SK-N-DZ (cell line): ENCODE measurements around the gene GALNTL6.
A peak's percentile ranks its signal among the peaks of the same experiment; 100 is the strongest.
"Not testable (repeated sequence)": the region's sequence is repeated elsewhere in the genome, so short reads cannot be mapped to it uniquely, and the experiment has no call there.

ENCODE experiments used
- DNase-seq: peaks from one replicate; pipeline ENCODE4 v3.0.0-alpha.2; 2015; ENCODE audit warnings: low spot score

The GALNTL6 gene

DNA sequence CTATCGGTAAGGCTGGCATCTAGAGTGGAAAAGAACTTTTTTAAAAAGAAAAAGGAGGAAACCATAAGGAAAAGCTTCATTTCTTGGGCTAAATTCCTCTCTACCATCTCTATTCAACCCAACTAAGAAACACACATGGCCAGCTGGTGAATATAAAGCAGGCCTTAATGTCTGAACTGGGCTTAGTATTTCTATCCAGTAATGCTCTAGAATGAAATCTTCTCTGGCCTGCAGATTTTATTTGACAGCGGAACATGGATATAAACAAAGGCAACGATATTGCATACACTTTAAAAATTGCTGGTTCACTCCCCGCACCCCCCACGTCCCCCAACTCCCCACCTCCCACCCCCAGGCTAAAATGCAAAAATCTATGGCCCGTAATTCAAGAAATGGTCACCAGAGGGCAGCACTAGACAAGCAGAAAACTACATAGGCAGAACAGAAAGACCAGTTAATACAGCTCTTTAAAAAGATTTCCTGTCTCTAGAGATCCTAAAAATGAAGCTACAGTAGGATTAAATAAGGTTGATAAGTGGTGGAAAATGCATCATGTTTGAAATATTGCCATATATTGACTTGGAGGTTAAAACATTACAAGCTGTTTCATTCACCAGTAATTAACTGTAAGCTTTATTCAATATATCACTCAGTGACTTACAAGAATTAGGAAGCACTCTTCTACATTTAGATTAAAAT lies 1200.2 kb downstream of the GALNTL6 start:
- DNase-seq, result peak; percentile 51

GRCh38 chr4:173014113-173014558 lies 1200.9 kb downstream of the GALNTL6 start:
- DNase-seq, result peak; percentile 53

- no peak for DNase-seq
These were observed 1201.6 kb downstream of the GALNTL6 start for GRCh38 chr4:173014836-173015235.

GRCh38 chr4:173017802-173018201 lies 1204.6 kb downstream of the GALNTL6 start:
- DNase-seq, result no peak

DNA sequence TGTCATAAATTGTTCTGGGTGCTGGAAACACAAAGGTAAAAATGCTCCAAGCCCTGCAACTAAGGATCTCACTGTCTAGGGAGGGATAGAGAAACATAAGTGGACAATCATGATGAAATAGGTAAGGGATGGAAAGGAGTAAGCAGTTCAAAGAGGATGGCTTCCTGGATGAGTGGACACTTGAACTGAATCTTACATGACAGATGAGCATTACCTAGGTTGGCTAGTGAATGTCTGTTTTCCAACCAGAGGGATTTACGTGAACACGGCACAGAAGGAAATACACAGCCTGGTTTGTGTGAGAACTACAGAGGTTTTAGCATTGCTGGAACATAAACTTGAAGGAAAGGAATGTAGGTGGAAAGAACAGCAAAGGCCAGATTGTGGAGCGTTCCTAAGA lies 1205.2 kb downstream of the GALNTL6 start:
- DNase-seq, result no peak

DNA sequence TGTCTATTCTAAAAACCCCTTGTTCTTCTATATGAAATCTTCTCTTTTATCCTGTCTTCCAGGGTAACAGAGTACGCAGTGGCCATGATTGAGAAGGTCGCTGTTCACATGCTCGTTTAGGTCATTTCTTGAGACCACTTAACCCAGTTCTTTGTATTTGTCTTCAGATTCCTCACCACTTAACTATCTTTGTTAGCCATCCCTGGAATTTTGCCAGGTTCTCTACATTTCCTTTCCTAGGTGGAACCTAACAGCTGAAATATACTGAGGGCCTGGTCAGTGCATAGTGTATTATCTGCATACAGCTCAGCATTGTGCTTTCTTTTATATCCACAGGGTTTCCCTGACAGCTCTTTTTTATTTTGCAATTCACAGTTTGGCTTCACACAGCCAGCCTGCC lies 1206.5 kb downstream of the GALNTL6 start:
- no peak for DNase-seq

- DNase-seq, result not testable (repeated sequence)
These were observed 1208.8 kb downstream of the GALNTL6 start for GRCh38 chr4:173021746-173022573.

DNA sequence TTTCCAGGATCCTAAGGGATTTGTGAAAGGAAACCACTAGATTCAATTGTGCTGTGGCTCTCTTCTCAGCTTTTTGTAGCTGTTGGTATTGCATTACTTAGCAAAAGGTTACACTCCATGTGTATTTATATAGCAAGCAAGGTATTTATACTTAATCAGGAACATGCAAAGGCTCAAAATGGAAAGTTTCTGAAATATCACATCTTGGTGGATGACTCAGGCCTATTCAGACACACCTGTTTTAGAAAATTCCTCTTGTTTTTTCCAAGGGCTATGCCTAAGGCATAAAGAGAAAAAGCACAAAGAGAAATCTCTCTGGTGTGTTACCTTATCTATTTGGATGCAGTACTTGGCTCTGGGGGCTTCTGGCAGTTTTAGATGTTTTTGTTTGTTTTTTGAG lies 1211.0 kb downstream of the GALNTL6 start:
- DNase-seq, result no peak

- peak; percentile 71 for DNase-seq
These were observed 1211.9 kb downstream of the GALNTL6 start for GRCh38 chr4:173025131-173025530.

DNA sequence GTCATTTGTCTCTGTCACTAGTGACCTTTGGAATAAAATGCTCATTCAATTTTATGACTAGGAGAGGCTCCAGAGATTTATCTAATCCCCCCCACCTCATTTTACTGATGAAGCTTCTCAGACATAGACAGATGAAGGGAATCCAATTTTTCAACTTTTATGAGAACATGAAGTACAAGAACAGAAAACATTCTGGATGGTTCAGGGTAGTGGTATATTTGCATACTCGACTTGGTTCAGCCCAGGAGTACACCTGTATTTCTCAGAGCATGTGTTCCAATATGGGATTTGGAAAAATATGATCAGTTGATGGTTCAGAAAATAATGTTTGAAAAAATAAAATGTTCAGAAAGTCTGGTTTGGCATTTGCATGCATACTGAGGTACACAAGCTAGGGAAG lies 1224.0 kb downstream of the GALNTL6 start:
- DNase-seq, result no peak

GRCh38 chr4:173038192-173038896 lies 1225.1 kb downstream of the GALNTL6 start:
- DNase-seq, result no peak

GRCh38 chr4:173039617-173040577 lies 1226.7 kb downstream of the GALNTL6 start:
- DNase-seq, result no peak

- DNase-seq, result no peak
These were observed 1228.3 kb downstream of the GALNTL6 start for GRCh38 chr4:173041482-173041881.

DNA sequence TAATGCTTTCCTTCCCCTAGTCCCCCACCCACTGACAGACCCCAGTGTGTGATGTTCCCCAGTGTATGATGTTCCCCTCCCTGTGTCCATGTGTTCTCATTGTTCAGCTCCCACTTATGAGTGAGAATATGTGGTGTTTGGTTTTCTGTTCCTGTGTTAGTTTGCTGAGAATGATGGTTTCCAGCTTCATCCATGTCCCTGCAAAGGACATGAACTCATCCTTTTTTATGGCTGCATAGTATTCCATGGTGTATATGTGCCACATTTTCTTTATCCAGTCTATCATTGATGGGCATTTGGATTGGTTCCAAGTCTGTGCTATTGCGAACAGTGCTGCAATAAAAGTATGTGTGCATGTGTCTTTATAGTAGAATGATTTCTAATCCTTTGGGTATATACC lies 1228.9 kb downstream of the GALNTL6 start:
- DNase-seq, result not testable (repeated sequence)

- no peak for DNase-seq
These were observed 1231.1 kb downstream of the GALNTL6 start for GRCh38 chr4:173044340-173044739.

DNA sequence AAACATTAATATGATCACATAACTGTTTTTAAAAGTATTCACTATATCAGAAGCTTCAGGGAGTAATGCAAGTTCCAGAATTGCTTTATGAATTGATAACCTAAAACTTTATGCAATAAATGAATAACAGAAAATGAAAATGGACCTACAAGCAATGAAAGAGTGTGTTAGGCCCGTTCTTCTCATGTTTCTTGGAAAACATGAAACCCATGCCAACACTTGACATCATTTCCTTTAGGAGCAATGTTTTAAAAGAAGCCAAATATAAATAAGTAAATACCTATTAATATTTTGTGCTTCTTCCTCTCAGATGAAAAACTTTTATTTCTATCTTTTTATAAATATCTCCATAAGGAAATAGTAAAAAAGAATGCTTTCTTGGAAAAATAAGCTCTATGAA lies 1232.4 kb downstream of the GALNTL6 start:
- no peak for DNase-seq

- DNase-seq, result no peak
These were observed 1232.9 kb downstream of the GALNTL6 start for GRCh38 chr4:173046144-173046543.

- DNase-seq, result peak; percentile 52
These were observed 1233.6 kb downstream of the GALNTL6 start for GRCh38 chr4:173046818-173047217.

DNA sequence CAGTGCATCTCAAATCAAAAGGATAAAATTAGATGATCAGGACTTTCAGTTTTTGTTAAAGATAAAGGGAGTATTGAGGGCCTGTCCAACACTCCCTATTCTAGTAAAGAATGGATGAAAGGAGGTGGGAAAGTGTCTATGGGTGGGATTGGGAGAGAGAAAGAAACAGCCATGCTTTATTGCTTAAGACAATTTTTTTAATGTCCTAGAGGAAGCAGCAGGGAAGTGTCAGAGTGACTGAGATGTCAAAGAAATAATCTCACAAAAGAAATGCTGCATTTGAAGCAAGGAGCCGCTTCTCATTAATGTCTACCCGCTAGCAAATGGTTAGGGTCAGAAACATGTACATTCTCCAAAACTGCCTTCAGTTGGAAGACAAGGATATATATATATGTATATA lies 1238.0 kb downstream of the GALNTL6 start:
- DNase-seq, result no peak

DNA sequence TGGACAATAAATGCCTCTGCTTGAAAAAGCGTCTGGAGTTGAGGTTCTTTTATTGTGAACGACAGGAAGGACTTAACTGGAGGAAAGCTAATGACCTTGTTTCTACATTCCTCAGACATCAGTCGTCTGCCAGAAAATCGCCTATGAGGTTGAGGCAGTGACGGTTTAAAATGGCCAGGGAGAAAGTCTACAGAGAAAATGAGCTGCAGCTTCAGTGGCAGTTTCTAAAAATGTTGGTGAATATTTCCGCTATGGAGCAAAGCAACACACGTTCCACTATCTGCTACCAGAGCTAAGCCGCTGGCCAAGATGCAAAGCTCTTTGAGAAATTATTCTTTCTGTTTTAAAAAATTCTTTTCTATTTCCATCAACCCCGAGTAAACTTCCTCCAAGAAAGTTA lies 1238.5 kb downstream of the GALNTL6 start:
- DNase-seq, result no peak

DNA sequence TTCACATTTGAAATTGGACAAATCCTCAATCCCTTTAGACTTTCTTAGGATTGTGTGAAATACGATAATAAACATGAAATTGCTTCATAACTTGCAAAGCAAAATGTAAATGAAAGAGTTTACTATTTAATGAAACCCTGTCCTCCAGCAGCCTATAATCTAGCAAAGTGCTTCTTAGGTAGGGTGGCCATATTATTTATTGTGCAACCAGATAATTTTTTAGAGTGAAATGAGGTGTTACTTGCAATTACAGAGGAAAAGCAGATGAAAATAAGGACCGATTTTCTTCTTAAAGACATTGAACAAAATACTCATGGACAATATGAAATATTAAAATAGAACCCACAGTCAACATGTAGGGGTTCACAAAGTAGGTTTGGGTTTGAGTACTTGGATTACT lies 1239.2 kb downstream of the GALNTL6 start:
- no peak for DNase-seq
